ENCODE results near the gene ISLR. TPM values are rescaled to one million over a fixed set of nuclear protein-coding genes. Genes with fewer than 3 reads are reported as not detected.

Gene ISLR
- total RNA-seq, 1 experiment from 2014 or later = 0.12 TPM

DNA sequence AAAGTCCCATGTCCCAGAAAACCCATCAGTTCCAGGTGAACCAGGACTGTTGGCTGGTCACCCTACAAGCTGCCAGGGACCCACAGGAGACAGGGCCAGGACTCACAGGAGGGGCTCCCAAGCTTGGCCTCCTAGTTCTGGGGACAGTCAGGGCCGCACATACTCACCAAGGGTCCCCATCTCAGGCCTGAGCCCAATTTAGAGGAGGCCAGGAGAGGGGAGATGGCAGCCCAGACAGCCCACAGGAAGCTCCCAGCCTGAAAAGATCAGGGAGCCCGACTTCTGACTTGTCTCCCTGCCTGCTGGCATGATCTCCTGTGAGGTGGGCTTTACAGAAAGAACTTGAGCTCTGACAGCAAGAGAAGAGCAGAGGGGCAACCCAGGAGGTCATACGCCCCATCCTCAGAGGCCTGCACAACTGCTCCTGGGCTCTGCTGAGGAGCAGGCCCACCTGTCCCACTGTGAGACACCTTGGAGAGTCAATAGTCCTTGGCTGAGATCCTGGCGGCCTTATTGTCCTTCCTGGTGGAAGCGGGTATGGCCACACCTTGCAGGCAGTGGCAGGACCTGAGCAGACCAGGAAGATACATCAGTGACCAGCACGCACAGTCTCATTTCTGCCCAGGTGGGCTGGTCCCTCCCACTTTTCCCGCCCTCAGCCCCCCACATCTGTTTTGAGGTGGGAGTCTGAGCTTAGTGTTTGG is 2.5 kb upstream of the ISLR start:
- no peak overlapping the region for H2AFZ ChIP-seq (ENCODE audit: low read depth, low read length, poor library complexity, severe bottlenecking)
- ChIA-PET RAD21 (ENCODE audit: low non-redundant PET in 1 of 2, low total read pairs in 2 of 2, uncharacterized antibody in 2 of 2, unreplicated experiment in 2 of 2) (no interaction called here), POLR2A (no interaction called here), CTCF (no interaction called here)
- BruUV-seq (replicated peaks) = no TSS peak
- H4K20me1 ChIP-seq (ENCODE audit: insufficient read depth) = no peaks in the 10 kb centered on the region
- H3K36me3 ChIP-seq (ENCODE audit: control insufficient read depth in 1 of 2, insufficient read depth in 2 of 2, low read length in 2 of 2) = no peaks in the 10 kb centered on the region
- no peaks in the 10 kb centered on the region for H3K4me1 ChIP-seq (ENCODE audit: control insufficient read depth in 1 of 2, insufficient read depth in 2 of 2, low read length in 2 of 2)
- H3K4me2 ChIP-seq (ENCODE audit: low read length) = no peak overlapping the region
- no peaks in the 10 kb centered on the region for H3K9me2 ChIP-seq (ENCODE audit: insufficient read depth)
- no peak overlapping the region for H3K9ac ChIP-seq (ENCODE audit: low read length)
- no peak overlapping the region for H3K27ac ChIP-seq (ENCODE audit: low read depth, low read length)
- no peaks in the 10 kb centered on the region for H3K27me3 ChIP-seq (ENCODE audit: insufficient read depth, low read length)
- DNase-seq (ENCODE audit: low read depth, low spot score) = no peak
- TF ChIP-seq RAD21 (IDR thresholded peaks at IDR 0.05; ENCODE audit: low read depth) = no peak
- TF ChIP-seq FOSL1 (IDR thresholded peaks at IDR 0.05; ENCODE audit: low read depth) = no peak
- no peak for TF ChIP-seq CBX3 (IDR thresholded peaks at IDR 0.05; ENCODE audit: low read depth)
- no peak for TF ChIP-seq YY1 (IDR thresholded peaks at IDR 0.05; ENCODE audit: extremely low read depth, insufficient replicate concordance, low read depth, low read length)
- TF ChIP-seq TCF7L2 (IDR thresholded peaks at IDR 0.05; ENCODE audit: borderline replicate concordance, extremely low read depth, insufficient read depth, insufficient read length) = no peak
- TF ChIP-seq, protein P1, sequence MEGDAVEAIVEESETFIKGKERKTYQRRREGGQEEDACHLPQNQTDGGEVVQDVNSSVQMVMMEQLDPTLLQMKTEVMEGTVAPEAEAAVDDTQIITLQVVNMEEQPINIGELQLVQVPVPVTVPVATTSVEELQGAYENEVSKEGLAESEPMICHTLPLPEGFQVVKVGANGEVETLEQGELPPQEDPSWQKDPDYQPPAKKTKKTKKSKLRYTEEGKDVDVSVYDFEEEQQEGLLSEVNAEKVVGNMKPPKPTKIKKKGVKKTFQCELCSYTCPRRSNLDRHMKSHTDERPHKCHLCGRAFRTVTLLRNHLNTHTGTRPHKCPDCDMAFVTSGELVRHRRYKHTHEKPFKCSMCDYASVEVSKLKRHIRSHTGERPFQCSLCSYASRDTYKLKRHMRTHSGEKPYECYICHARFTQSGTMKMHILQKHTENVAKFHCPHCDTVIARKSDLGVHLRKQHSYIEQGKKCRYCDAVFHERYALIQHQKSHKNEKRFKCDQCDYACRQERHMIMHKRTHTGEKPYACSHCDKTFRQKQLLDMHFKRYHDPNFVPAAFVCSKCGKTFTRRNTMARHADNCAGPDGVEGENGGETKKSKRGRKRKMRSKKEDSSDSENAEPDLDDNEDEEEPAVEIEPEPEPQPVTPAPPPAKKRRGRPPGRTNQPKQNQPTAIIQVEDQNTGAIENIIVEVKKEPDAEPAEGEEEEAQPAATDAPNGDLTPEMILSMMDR (IDR thresholded peaks at IDR 0.05 in 2 of 3, conservative IDR thresholded peaks at IDR 0.05 in 1 of 3; ENCODE audit: borderline replicate concordance in 1 of 3, insufficient read depth in 1 of 3, low read depth in 2 of 3, low read length in 2 of 3) = no peak
- no peak for TF ChIP-seq SRF (IDR thresholded peaks at IDR 0.05; ENCODE audit: low read depth)
- no peak for TF ChIP-seq JUND (IDR thresholded peaks at IDR 0.05)
- no peak for TF ChIP-seq SP1 (IDR thresholded peaks at IDR 0.05; ENCODE audit: low read depth)
- TF ChIP-seq EZH2phosphoT487 (IDR thresholded peaks at IDR 0.05; ENCODE audit: borderline replicate concordance) = no peak
- no peak for TF ChIP-seq SIN3A (IDR thresholded peaks at IDR 0.05; ENCODE audit: low read depth)
- no peak for TF ChIP-seq ZNF274 (IDR thresholded peaks at IDR 0.05; ENCODE audit: low read depth, low read length)
- TF ChIP-seq EGR1 (IDR thresholded peaks at IDR 0.05; ENCODE audit: low read depth) = no peak
- TF ChIP-seq, protein P2, sequence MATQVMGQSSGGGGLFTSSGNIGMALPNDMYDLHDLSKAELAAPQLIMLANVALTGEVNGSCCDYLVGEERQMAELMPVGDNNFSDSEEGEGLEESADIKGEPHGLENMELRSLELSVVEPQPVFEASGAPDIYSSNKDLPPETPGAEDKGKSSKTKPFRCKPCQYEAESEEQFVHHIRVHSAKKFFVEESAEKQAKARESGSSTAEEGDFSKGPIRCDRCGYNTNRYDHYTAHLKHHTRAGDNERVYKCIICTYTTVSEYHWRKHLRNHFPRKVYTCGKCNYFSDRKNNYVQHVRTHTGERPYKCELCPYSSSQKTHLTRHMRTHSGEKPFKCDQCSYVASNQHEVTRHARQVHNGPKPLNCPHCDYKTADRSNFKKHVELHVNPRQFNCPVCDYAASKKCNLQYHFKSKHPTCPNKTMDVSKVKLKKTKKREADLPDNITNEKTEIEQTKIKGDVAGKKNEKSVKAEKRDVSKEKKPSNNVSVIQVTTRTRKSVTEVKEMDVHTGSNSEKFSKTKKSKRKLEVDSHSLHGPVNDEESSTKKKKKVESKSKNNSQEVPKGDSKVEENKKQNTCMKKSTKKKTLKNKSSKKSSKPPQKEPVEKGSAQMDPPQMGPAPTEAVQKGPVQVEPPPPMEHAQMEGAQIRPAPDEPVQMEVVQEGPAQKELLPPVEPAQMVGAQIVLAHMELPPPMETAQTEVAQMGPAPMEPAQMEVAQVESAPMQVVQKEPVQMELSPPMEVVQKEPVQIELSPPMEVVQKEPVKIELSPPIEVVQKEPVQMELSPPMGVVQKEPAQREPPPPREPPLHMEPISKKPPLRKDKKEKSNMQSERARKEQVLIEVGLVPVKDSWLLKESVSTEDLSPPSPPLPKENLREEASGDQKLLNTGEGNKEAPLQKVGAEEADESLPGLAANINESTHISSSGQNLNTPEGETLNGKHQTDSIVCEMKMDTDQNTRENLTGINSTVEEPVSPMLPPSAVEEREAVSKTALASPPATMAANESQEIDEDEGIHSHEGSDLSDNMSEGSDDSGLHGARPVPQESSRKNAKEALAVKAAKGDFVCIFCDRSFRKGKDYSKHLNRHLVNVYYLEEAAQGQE (IDR thresholded peaks at IDR 0.05; ENCODE audit: low read depth) = no peak
- H3K79me2 ChIP-seq (ENCODE audit: insufficient read depth, low read length) = no peaks in the 10 kb centered on the region
- intact Hi-C loops (cut with micrococcal nuclease) = no loop called here
- H3K9me3 ChIP-seq (ENCODE audit: control insufficient read depth in 1 of 2, insufficient read depth in 1 of 2, low read depth in 1 of 2, low read length in 2 of 2) = no peaks in the 10 kb centered on the region
- H3K4me3 ChIP-seq (replicated peaks in 1 of 2; ENCODE audit: low read depth in 1 of 2, low read length in 2 of 2) = no peak overlapping the region
- ATAC-seq = no peak

Measured in HCT116 (cell line).